GM19240 (cell line): ENCODE results near the gene MAFB.

ENCODE experiments used
- DNase-seq: peaks from one replicate; pipeline ENCODE4 v3.0.0; 2011; ENCODE audit warnings: low spot score; ENCODE audit not compliant: insufficient read length

Gene MAFB

GRCh38 chr20:40682104-40682981 lies 6.7 kb downstream of the MAFB start:
- DNase-seq: no peak

- DNase-seq: no peak
Measured at GRCh38 chr20:40681684-40682083, 7.4 kb downstream of the MAFB start.

- DNase-seq: no peak
Measured at GRCh38 chr20:40681165-40681564, 7.9 kb downstream of the MAFB start.

GRCh38 chr20:40680161-40680959 lies 8.7 kb downstream of the MAFB start:
- DNase-seq: no peak

- DNase-seq: no peak
Measured at GRCh38 chr20:40679184-40679583, 9.9 kb downstream of the MAFB start.

- DNase-seq: no peak
Measured at GRCh38 chr20:40678286-40678875, 10.7 kb downstream of the MAFB start.

GRCh38 chr20:40677343-40677924 lies 11.6 kb downstream of the MAFB start:
- no peak for DNase-seq

GRCh38 chr20:40676491-40677269 lies 12.4 kb downstream of the MAFB start:
- no peak for DNase-seq

- no peak for DNase-seq
Measured at GRCh38 chr20:40675599-40676221, 13.3 kb downstream of the MAFB start.

- no peak for DNase-seq
Measured at GRCh38 chr20:40673442-40673841, 15.6 kb downstream of the MAFB start.

GRCh38 chr20:40672095-40672494 lies 16.9 kb downstream of the MAFB start:
- DNase-seq: no peak

- DNase-seq: no peak
Measured at GRCh38 chr20:40670253-40670652, 18.8 kb downstream of the MAFB start.

- DNase-seq: no peak
Measured at GRCh38 chr20:40669692-40670091, 19.3 kb downstream of the MAFB start.

- DNase-seq: no peak
Measured at GRCh38 chr20:40668449-40669228, 20.4 kb downstream of the MAFB start.

- DNase-seq: no peak
Measured at GRCh38 chr20:40667503-40667902, 21.5 kb downstream of the MAFB start.

- no peak for DNase-seq
Measured at GRCh38 chr20:40666336-40666735, 22.7 kb downstream of the MAFB start.

GRCh38 chr20:40664891-40665290 lies 24.1 kb downstream of the MAFB start:
- no peak for DNase-seq

GRCh38 chr20:40663991-40664880 lies 24.8 kb downstream of the MAFB start:
- no peak for DNase-seq

GRCh38 chr20:40663304-40663790 lies 25.7 kb downstream of the MAFB start:
- DNase-seq: no peak
